Activated CD8-positive, alpha-beta memory T cell treated with anti-CD3 and anti-CD28 coated beads, Interleukin-2, amount 10 ng/mL, durations not matched to agents 7 days and 5 days (primary cell): ENCODE results near the gene CLDN7. TPM values are rescaled to one million over a fixed set of nuclear protein-coding genes. Genes with fewer than 3 reads are reported as not detected.
"Not testable (repeated sequence)": the region's sequence is repeated elsewhere in the genome, so short reads cannot be mapped to it uniquely, and the experiment has no call there.

ENCODE experiments used
- ATAC-seq: fragments of 150-1000 bp; cut with Tn5 transposase; one replicate; pipeline ENCODE4 v1.10.0; 2021; ENCODE audit warnings: moderate library complexity
- CTCF ChIA-PET: fragments of 350-600 bp; sonication (Branson Sonifier 250); formaldehyde crosslinking; loops from one replicate; lab custom pipeline; 2021; ENCODE audit warnings: antibody characterized with exemption; lab: Charles Lee
- DNase-seq: peaks from one replicate; pipeline ENCODE4 v3.0.0-alpha.2; 2020
- H3K27ac Mint-ChIP-seq: one replicate; pipeline ENCODE4 v1.8.0; 2021; ENCODE audit warnings: mild to moderate bottlenecking, mixed read lengths
- H3K27me3 Mint-ChIP-seq: one replicate; pipeline ENCODE4 v1.8.0; 2021; ENCODE audit warnings: mixed read lengths
- H3K36me3 Mint-ChIP-seq: one replicate; pipeline ENCODE4 v1.8.0; 2021; ENCODE audit warnings: mild to moderate bottlenecking, mixed read lengths
- H3K4me1 Mint-ChIP-seq: one replicate; pipeline ENCODE4 v1.8.0; 2021; ENCODE audit warnings: mixed read lengths
- H3K4me3 Mint-ChIP-seq: one replicate; pipeline ENCODE4 v1.8.0; 2021; ENCODE audit warnings: mild to moderate bottlenecking, moderate library complexity, mixed read lengths
- H3K9me3 Mint-ChIP-seq: one replicate; pipeline ENCODE4 v1.8.0; 2022; ENCODE audit warnings: low read depth, mixed read lengths
- total RNA-seq, 2 experiments: library from RNA; stranded (reverse); gene quantifications; one replicate each; pipeline ENCODE4 v1.2.3, GENCODE V29; 2021

Gene CLDN7
- total RNA-seq, 2 experiments from 2014 or later, result 0.66 to 1.9 TPM

GRCh38 chr17:7256766-7257456, 5.4 kb downstream of the CLDN7 start:
- CTCF ChIA-PET, result interaction anchor here (1.4 kb wide), 1 partner anchor 8 kb away, joined by 4 read pairs; no protein-coding TSS in a partner anchor
- Mint-ChIP-seq H3K36me3 (peaks cover 21% of the 10 kb centered on the region), H3K4me1 (peaks cover 23% of the 10 kb centered on the region), H3K9me3 (no peaks in the 10 kb centered on the region), H3K27ac (peak overlapping the region; percentile 47), H3K4me3 (no peak overlapping the region), H3K27me3 (peaks cover 3% of the 10 kb centered on the region)
- ATAC-seq, result no peak
- no peak for DNase-seq

- no peak overlapping the region for H3K4me3 Mint-ChIP-seq
- no peak for ATAC-seq
- H3K36me3 Mint-ChIP-seq, result peaks cover 21% of the 10 kb centered on the region
These were observed 7.8 kb downstream of the CLDN7 start for GRCh38 chr17:7254511-7254910.

DNA sequence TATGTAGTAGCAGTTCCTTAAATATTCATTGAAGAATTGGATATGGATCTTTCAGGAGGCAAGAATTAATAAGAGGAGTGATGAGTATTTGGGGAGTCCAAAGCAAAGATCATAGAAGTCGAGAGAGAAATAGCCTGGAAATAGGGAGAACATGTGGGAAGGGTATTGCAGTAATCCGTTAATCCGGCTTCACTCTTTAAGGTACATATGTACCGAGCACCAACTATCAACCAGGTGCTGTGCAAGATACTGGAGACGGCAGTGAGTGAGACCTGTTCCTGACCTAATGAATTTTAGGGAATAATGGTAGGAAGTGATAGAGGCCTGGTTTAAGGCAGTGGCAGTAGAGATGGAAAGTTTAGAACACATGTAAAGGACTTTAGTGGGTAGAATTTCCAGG, 9.2 kb downstream of the CLDN7 start:
- CTCF ChIA-PET, result no interaction called here
- peaks cover 41% of the 10 kb centered on the region for H3K4me1 Mint-ChIP-seq
- ATAC-seq (no peak), DNase-seq (no peak)
- no peaks in the 10 kb centered on the region for H3K27me3 Mint-ChIP-seq
- H3K36me3 Mint-ChIP-seq, result peaks cover 21% of the 10 kb centered on the region
- H3K4me3 Mint-ChIP-seq, result peak overlapping the region; percentile 91
- H3K9me3 Mint-ChIP-seq, result no peaks in the 10 kb centered on the region
- H3K27ac Mint-ChIP-seq, result peak overlapping the region; percentile 99

More at GRCh38 chr17:7254511-7254910, 7.8 kb downstream of the CLDN7 start:
- no peaks in the 10 kb centered on the region for H3K27me3 Mint-ChIP-seq
- H3K9me3 Mint-ChIP-seq, result no peaks in the 10 kb centered on the region
- no peak for DNase-seq
- H3K4me1 Mint-ChIP-seq, result peaks cover 31% of the 10 kb centered on the region
- H3K27ac Mint-ChIP-seq, result no peak overlapping the region
- CTCF ChIA-PET, result interaction anchor here (0.7 to 1.5 kb wide), 3 partner anchors 42 to 1817 kb away, joined by 3 to 5 read pairs (median 3); no protein-coding TSS in a partner anchor

GRCh38 chr17:7252176-7253043, 9.9 kb downstream of the CLDN7 start, which contains the start of gene ELP5:
ELP5 (plus strand) TSS chr17:7252215; CDS start chr17:7252551, 336 bp downstream.
- Mint-ChIP-seq H3K36me3 (peaks cover 21% of the 10 kb centered on the region), H3K4me3 (peak within 1 kb of the TSS; percentile 91), H3K27me3 (no peaks in the 10 kb centered on the region), H3K9me3 (no peaks in the 10 kb centered on the region), H3K27ac (peak within 1 kb of the TSS; percentile 99), H3K4me1 (peaks cover 41% of the 10 kb centered on the region)
- DNase-seq (peak; percentile 96), ATAC-seq (peak; percentile 73)
- CTCF ChIA-PET, result interaction anchor here (1.0 to 2.5 kb wide), 6 partner anchors 10 to 44 kb away, joined by 3 to 18 read pairs (median 5); partner anchors contain the start of genes ACADVL, DLG4, GABARAP and PHF23

GRCh38 chr17:7251661-7252175, 10.6 kb downstream of the CLDN7 start, which contains the start of gene CTDNEP1:
CTDNEP1 (minus strand) TSS chr17:7251734; CDS start chr17:7251296, 438 bp downstream.
- peaks cover 42% of the 10 kb centered on the region for H3K4me1 Mint-ChIP-seq
- peak within 1 kb of the TSS; percentile 91 for H3K4me3 Mint-ChIP-seq
- H3K9me3 Mint-ChIP-seq, result no peaks in the 10 kb centered on the region
- CTCF ChIA-PET, result interaction anchor here (0.5 to 2.5 kb wide), 8 partner anchors 10 to 867 kb away, joined by 3 to 18 read pairs (median 4); partner anchors contain the start of genes ACADVL, DLG4, GABARAP and PHF23
- peak within 1 kb of the TSS; percentile 99 for H3K27ac Mint-ChIP-seq
- H3K36me3 Mint-ChIP-seq, result peaks cover 21% of the 10 kb centered on the region
- H3K27me3 Mint-ChIP-seq, result no peaks in the 10 kb centered on the region
- peak; percentile 99 for DNase-seq
- peak; percentile 92 for ATAC-seq

GRCh38 chr17:7250695-7251627, 11.3 kb downstream of the CLDN7 start:
- peak overlapping the region; percentile 91 for H3K4me3 Mint-ChIP-seq
- DNase-seq (no peak), ATAC-seq (peak; percentile 0)
- peaks cover 46% of the 10 kb centered on the region for H3K4me1 Mint-ChIP-seq
- H3K9me3 Mint-ChIP-seq, result no peaks in the 10 kb centered on the region
- H3K27ac Mint-ChIP-seq, result peak overlapping the region; percentile 99
- no peaks in the 10 kb centered on the region for H3K27me3 Mint-ChIP-seq
- CTCF ChIA-PET, result interaction anchor here (0.5 to 2.5 kb wide), 8 partner anchors 9 to 868 kb away, joined by 3 to 18 read pairs (median 4); partner anchors contain the start of genes ACADVL, DLG4, GABARAP and PHF23
- H3K36me3 Mint-ChIP-seq, result peaks cover 22% of the 10 kb centered on the region

GRCh38 chr17:7249830-7250229, 12.4 kb downstream of the CLDN7 start:
- Mint-ChIP-seq H3K36me3 (peaks cover 23% of the 10 kb centered on the region), H3K27me3 (no peaks in the 10 kb centered on the region), H3K4me3 (peak overlapping the region; percentile 91), H3K4me1 (peaks cover 46% of the 10 kb centered on the region), H3K27ac (peak overlapping the region; percentile 91), H3K9me3 (no peaks in the 10 kb centered on the region)
- DNase-seq, result no peak
- no peak for ATAC-seq
- CTCF ChIA-PET, result interaction anchor here (2.5 kb wide), 1 partner anchor 8 kb away, joined by 18 read pairs; the partner anchor contains the start of gene GABARAP

DNA sequence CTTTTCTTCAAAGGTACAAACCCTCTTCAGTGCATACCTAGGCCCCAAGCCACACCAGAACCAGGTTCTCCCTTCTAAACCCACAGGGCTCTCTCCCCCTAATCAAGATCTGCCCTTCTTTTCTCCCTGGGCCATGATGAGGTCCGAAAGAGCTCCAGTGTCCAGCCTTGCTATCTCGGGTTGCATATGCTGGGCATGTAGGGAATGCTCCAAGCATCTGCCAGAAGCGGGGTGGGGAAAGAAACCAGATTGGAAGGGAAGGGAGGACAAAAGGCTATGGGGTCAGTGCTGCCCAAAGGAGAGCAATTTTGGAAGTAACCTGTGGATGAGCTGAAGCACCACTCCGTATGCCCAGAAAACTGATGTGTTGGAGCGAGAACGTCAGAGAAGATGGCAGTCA, 13.1 kb downstream of the CLDN7 start:
- Mint-ChIP-seq H3K27ac (peak overlapping the region; percentile 50), H3K4me1 (peaks cover 46% of the 10 kb centered on the region), H3K27me3 (no peaks in the 10 kb centered on the region), H3K9me3 (no peaks in the 10 kb centered on the region), H3K36me3 (peaks cover 24% of the 10 kb centered on the region), H3K4me3 (peak overlapping the region; percentile 91)
- DNase-seq (no peak), ATAC-seq (no peak)
- CTCF ChIA-PET, result no interaction called here

DNA sequence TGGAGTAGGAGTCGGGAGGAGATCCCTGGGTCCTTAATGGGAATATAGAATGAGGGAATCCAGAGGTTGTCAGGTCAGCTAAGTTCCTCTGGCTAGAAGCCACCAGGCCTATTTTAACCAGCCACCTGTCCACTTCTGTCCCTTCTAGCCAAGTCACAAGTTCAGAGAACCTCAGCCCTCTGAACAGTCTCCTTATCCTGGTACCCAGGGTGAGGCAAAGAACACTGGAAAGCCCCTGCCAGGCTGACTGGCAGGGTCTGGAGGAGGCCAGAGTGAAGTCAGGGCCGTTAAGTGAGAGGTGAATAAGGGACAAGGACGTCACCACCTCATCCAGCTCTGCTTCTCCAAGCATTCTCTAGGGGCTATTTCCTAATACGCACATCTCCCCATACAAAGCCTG, 13.5 kb downstream of the CLDN7 start:
- ATAC-seq, result no peak
- H3K27ac Mint-ChIP-seq, result no peak overlapping the region
- no peaks in the 10 kb centered on the region for H3K27me3 Mint-ChIP-seq
- peaks cover 41% of the 10 kb centered on the region for H3K4me1 Mint-ChIP-seq
- peaks cover 23% of the 10 kb centered on the region for H3K36me3 Mint-ChIP-seq
- no peaks in the 10 kb centered on the region for H3K9me3 Mint-ChIP-seq
- H3K4me3 Mint-ChIP-seq, result no peak overlapping the region
- DNase-seq, result no peak
- CTCF ChIA-PET, result no interaction called here

DNA sequence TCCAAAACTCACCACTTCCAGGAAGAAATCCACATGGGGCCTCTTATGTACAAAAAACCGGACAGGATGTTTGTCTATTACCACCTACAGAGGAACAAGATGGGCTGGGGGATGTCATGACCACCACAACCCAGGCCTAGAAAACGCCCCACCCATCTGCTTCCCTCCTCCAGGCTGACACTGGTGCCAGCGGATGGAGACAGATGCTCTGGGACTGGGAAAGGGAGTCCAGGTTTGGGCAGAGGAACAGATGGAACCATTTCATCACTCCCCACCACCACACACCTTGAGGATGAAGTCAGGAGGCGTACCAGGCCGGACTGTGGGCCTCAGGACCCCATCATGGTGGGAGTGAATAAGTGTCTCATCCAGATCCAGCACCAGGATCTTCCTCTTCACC, 15.5 kb downstream of the CLDN7 start:
- Mint-ChIP-seq H3K9me3 (no peaks in the 10 kb centered on the region), H3K4me3 (no peak overlapping the region), H3K27me3 (no peaks in the 10 kb centered on the region), H3K27ac (no peak overlapping the region), H3K36me3 (peaks cover 18% of the 10 kb centered on the region), H3K4me1 (peaks cover 40% of the 10 kb centered on the region)
- CTCF ChIA-PET, result no interaction called here
- no peak for DNase-seq
- no peak for ATAC-seq

GRCh38 chr17:7243838-7244237, 18.4 kb downstream of the CLDN7 start:
- not testable (repeated sequence) for H3K27me3 Mint-ChIP-seq, H3K4me3 Mint-ChIP-seq, H3K9me3 Mint-ChIP-seq, ATAC-seq
- Mint-ChIP-seq H3K27ac (peak overlapping the region; percentile 71), H3K4me1 (peaks cover 42% of the 10 kb centered on the region), H3K36me3 (peaks cover 31% of the 10 kb centered on the region)
- CTCF ChIA-PET, result interaction anchor here (2.0 to 4.1 kb wide), 2 partner anchors 24 to 53 kb away, joined by 5 to 13 read pairs; partner anchors contain the start of genes ACADVL and DLG4
- peak; percentile 40 for DNase-seq

- H3K4me1 Mint-ChIP-seq, result peaks cover 38% of the 10 kb centered on the region
These were observed 18.9 kb downstream of the CLDN7 start for GRCh38 chr17:7243453-7243729.

More at GRCh38 chr17:7243453-7243729, 18.9 kb downstream of the CLDN7 start:
- Mint-ChIP-seq H3K27ac (peak overlapping the region; percentile 78), H3K9me3 (no peaks in the 10 kb centered on the region), H3K36me3 (peaks cover 31% of the 10 kb centered on the region), H3K4me3 (peak overlapping the region; percentile 86), H3K27me3 (no peaks in the 10 kb centered on the region)
- DNase-seq (no peak), ATAC-seq (no peak)
- CTCF ChIA-PET, result interaction anchor here (1.2 to 4.1 kb wide), 7 partner anchors 8 to 202 kb away, joined by 3 to 18 read pairs (median 5); partner anchors contain the start of genes ACADVL, CTDNEP1, DLG4 and ELP5
